Hematopoietic multipotent progenitor cell treated with erythropoietin and hydrocortisone succinate and interleukin-3 and kit ligand, for 8 days (in vitro differentiated cells): ENCODE results near the gene CCDC93.
"Not testable (repeated sequence)": the region's sequence is repeated elsewhere in the genome, so short reads cannot be mapped to it uniquely, and the experiment has no call there.

ENCODE experiments used
- DNase-seq: peaks from one replicate; pipeline ENCODE4 v3.0.0-alpha.2; 2015

CCDC93 gene

DNA sequence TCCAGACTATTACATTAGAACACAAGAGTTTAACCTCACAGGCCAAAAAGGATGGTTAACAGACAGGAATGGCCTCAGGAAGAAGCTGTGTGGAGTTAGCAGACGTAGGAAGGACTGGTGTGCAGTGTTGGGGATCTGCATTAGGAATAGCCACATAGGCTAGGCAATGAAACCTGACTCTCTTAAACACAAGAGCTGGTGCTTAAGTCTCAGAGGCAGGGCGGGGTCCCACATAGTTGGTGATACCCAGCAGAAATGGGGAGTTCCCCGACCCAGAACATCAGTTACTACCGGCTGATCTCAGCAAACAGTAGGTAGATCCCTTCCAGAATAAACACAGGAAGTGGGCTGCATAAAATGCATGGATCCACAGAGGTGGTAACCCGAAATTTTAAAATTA lies 64.1 kb downstream of the CCDC93 start:
- DNase-seq: peak; percentile 20

DNA sequence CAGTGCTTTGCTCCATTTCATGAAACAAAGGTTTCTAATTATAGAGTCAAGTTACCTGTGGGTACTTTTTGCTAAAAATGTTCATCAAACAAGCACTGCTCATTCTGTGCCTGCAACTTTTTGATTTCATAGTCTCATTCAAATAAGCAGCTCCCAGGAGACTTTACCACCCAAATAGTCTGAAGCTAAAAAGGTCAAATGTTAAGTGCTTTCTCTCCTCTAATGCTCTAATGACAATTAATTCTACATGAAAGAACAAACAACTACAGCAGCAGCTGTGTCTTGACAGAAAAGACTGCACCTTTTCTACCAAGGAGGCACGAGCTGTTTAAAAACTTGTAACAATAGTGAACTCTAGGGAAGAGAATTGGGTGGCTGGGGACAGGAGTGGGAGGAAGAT lies 65.3 kb downstream of the CCDC93 start:
- no peak for DNase-seq

DNA sequence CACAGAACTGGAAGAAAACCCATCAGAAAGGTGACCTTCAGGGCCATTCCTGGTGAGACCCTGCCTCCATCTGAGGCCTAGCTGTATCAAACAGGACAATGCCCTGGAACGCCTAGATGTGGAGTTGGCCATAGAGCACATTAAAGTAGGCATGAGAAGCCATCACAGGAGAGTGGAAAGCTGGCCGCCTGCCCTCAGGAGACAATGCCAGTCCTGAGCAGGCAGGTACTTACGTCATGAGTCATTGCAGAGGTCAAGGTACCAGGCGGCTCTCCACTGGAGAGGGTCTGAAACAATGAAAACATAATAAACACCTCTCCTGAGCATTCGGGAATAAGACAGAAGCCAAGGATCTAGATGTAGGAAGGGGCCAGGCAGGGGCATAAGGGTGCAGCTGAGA lies 68.6 kb downstream of the CCDC93 start:
- no peak for DNase-seq

DNA sequence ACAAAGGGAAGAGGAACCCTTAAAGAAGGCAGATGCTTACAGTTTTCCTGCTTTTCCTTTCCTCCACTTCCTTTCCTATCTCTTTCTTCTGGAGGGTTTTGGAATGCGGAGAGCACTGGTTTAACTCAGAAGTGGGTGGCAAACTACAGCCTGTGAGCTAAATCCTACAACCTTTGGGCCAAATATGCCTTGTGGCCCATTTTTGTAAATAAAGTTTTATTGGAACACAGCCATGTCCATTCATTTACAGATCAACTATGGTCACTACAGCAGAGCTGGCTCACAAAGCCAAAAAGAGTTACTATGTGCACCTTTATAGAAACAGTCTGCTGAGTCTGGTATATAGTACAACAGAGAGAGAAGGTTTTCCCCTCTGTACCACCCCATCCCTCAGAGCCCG lies 69.1 kb downstream of the CCDC93 start:
- no peak for DNase-seq

DNA sequence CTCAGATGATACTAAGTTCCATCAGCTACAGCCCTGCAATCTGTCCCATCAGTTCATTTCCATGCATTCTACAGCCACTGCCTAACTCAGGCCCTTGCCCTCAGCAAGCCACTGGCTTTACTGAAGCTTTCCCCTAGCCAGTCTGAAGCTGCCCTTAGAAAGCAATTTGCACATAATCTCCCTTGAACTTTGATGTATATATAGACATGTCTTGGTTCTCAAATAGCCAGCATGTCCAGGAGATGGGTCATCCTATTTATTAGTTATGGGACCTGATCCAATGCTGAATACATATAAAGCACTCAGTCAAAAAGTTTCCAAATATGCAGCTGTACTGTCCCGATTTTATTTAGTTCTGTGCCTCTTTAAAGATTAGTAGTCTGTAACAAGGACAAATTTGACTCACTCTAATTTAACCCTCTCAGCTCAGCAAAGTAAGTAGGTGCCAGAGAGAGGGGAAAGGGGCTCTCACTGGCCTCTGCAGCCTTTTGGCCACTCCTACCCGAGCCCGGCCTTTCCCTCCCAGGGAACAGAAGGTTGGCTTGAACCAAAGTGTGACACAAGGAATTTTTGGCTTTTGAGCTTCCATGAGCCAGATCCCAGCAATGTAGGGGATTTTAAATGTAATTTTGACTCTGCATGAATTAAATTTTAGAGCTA lies 70.7 kb downstream of the CCDC93 start:
- DNase-seq: no peak

DNA sequence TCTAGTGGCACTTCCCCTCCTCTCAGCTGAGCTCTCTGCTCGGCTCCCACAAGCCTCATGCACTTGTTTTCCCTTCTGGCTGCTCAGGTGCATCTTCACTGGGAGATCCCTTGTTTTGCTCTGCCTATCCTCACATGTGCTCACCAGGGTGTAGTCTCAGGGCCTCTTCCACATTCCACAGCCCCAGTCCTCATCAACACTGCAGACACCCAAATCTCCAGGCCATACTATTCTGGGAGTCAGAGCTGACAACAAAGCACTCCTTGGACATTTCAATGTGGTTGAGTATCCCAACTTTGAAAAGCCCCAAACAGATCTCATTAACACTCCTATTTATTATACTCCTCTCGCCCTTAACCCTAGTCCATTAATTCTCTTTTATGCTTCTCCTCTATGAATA lies 71.3 kb downstream of the CCDC93 start:
- DNase-seq: no peak

DNA sequence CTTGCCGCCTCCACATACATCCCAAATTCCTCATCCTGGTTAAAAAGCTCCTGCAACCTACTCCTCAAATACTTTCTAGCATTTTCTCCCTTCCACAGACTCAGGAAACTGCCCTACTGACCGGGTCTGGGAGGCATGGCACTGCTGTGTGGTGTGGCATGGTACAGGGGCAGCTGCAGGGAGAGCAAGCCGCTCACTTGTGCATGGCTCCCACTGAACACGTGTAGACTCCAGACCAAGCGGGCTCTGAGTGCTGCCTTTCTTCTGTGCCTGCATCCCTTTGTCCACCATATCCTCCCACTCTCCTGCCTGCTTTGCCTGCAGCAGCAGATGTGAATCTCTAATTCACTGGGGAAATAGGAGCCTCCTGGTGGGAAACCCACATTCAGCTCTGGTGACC lies 72.2 kb downstream of the CCDC93 start:
- DNase-seq: no peak

DNA sequence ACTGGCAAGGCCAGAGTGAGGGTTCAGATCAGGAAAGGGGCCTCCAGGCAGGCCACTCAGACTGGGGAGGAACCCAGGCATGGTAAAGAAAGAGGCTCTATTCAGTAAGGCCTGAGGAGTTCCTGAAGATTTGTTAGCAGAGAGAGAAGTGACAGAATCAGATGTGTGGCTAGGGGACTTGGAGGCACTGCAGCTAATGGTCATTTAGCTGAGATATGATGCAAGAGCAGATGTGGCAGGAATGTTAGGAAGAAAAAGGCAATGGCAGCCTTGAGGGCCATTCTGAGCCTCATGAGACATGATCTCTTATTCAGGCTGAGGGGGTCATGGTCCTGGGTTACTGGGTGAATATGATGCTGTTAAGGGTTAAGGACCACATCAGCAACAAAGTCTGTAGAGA lies 73.4 kb downstream of the CCDC93 start:
- DNase-seq: no peak

DNA sequence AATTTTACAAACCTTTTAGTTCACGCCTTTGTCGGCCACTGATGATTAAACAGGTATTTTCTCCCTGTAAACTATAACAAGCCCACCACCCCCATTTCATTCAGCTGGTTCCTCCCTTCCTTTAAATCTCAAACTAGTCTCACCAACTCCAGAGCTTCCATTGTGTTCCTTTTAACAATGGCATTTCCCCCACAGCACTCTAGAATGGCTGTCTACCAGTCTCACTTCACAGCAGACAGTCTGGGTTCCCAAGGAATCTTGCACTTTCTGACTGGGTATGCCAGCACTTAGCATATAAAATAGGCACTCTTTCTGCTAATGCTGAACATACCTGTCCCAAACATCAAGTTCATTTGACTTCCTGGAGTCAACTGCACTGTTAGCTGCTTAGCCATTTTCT lies 75.3 kb downstream of the CCDC93 start:
- DNase-seq: no peak

DNA sequence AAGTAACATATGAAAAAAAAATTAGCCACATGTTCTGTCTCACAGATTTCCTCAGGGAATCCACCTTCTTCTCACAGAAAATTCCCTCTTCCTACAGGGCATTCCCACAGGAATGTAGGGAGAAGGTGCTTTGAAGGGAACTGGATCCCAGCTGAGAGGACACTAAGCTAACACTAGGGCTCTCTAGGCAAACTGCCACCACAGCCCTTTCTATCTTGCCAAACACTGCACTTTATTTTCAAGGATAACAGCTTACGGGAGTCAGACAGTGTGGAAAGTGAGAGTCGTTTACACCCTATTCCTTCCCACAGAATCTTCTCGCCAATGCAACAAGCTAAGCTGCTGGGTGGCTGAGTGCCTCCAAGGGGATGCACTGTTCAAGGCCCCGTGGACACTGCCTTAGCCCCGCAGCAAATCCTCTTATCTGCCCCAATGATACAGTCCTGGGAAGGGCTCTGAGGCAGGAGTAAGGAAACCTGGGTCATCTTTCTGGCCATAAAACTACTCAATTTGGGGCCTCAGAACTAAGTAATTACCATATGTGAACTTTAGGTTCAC lies 76.9 kb downstream of the CCDC93 start:
- no peak for DNase-seq

DNA sequence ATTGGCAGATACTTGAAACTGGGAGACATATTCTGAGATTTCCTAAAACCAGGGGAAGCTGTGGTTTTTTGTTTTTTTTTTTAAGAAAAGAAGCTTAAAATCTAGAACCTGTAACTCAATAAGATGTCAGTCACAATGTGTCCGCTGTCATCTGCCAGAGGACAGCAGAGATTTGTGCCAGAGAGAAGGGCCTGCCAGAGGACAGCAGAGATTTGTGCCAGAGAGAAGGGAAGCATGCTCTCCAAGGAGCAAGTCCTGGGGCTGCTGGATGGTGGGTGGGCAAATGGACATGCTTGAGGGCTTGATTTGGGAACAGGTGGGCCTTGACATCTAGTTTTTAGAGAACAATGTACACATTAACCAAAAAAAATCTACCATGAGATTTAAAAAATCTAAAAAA lies 77.9 kb downstream of the CCDC93 start:
- no peak for DNase-seq

DNA sequence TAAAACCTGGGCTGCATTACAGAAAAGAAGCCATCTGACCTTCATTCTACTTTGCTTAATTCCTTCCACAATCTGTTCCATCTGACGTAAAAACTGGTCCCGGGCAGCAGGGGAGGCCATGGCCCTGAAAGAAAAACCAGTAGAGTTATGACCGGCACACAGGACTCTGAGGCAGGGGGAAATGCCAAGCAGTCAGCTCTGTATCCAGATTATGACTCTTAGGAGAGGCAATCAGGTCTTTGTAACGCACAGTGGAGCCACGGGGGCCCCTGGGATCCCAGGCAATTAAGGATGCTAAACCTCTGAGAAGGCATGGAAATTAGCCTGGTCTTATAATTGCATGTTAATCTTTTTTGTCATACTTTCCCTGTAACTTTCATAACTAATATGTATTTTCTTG lies 78.4 kb downstream of the CCDC93 start:
- DNase-seq: no peak

DNA sequence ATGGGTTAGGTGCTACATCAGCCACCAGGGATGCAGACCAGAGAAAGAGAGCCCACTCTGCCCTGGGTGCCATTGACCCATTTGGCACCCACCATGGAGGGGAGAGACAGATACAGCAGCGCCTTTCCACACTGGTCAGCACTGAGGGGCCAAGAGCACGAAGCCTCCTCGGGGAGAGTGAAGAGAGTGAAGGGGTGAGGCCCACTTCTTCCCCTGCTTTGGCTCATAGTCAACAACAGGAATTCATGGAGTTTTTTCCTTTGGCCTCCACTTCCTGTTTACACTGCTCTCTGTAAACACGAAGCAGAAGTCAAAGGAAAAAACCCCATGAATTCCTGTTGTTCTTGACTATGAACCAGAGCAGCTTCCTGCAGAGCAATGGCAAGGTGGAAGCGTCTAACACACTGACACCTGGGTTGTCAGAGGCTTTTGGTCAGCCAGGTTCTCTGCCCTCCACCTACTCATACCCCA lies 80.0 kb downstream of the CCDC93 start:
- DNase-seq: no peak

DNA sequence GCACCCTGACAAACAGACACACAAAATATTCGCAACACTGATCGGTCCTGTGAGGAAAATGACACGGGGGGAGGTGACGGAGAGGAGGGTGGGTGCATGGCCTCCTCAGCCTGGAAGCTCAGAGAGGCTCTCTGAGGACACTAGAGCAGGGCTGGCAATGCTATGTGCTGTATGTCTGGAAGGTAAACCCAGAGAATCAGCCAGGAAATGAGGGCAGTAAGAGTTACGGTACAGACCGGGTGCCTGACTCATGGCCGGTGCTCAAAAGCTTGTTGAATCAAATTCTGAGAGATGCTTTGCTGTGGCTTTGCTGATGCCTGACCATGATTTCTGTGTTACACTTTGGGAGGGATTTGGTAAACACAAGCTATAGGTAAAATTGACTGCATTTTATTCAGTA lies 81.9 kb downstream of the CCDC93 start:
- DNase-seq: no peak

DNA sequence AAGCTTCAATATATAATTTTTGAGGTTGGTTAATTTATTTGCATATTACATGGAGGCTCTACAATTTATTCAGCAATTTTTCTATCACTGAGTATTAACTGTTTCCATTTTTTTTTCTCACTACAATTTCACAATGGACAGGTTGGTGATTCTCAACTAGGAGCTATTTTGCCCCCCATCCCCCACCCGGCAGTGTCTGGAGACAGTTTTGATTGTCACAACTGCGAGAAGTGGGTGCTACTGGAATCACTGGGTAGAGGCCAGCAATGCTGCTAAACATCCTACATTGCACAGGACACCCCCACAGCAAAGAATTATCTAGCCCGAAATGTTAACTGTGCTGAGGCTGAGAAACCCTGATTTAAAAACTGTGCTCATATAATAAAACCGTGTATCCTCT lies 82.6 kb downstream of the CCDC93 start:
- no peak for DNase-seq

DNA sequence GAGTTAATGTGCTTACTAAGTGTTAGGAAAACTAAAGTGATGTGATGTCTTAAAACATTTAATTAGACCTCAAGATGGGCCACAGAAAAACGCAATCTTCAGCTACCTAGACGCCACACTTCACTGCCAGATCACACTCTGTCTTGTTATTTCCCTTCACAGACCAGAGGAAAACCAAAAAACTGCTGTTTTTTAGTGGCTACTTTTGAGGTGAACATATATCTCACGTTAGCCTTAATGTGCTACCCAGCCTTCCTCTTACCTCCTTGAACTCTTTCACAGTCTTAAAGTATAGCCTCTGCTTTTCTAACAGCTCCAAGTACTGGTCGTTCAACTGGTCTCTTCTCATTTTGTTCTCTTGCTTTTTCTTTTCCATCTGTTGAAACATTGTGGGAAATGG lies 83.1 kb downstream of the CCDC93 start:
- no peak for DNase-seq

DNA sequence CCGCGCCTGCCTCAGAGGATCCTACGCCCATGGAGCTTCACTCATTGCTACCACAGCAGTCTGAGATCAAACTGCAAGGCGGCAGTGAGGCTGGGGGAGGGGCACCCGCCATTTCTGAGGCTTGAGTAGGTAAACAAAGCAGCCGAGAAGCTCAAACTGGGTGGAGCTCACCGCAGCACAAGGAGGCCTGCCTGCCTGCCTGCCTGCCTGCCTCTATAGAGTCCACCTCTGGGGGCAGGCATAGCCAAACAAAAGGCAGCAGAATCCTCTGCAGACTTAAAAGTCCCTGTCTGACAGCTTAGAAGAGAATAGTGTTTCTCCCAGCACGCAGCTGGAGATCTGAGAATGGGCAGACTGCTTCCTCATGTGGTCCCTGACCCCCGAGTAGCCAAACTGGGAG lies 90.4 kb downstream of the CCDC93 start:
- not testable (repeated sequence) for DNase-seq

DNA sequence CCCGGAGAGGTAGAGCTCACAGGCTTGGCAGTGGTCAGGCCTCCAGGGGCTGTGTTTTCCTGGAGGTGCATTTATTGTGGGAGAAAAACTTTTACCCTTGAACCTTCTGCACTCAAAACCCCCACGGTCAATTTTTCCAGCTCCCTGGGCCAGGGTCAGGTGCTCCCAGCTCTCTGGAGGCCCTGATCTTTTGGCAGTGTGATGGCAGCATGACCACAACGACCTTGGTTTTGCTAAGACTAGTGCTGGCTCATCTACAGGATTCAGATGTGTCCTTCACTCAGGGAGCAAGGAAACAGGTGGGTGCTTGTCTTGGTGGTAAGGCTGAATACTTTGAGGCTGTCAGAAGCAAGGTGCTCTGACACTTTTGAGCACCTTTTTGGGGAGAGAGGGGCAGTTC lies 92.3 kb downstream of the CCDC93 start:
- DNase-seq: no peak

DNA sequence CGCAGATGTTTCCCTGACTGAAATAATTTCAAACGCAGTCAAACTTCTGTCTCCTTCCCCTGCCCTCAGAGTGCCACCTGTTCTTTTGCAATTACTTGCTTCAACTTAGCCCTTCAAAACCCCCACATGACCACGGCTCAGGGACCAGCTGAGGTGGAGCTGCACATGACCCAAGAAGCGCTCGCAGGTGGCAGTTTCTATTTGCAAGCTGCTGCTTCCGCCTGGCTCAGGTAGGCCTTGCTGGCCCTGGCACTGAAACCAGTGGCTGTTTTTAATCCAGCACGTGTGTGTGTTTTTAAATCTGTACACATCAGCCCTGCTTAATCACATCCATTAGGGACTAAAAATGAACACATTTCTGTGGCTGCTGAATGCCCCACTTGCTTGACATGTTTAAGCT lies 95.3 kb downstream of the CCDC93 start:
- no peak for DNase-seq

DNA sequence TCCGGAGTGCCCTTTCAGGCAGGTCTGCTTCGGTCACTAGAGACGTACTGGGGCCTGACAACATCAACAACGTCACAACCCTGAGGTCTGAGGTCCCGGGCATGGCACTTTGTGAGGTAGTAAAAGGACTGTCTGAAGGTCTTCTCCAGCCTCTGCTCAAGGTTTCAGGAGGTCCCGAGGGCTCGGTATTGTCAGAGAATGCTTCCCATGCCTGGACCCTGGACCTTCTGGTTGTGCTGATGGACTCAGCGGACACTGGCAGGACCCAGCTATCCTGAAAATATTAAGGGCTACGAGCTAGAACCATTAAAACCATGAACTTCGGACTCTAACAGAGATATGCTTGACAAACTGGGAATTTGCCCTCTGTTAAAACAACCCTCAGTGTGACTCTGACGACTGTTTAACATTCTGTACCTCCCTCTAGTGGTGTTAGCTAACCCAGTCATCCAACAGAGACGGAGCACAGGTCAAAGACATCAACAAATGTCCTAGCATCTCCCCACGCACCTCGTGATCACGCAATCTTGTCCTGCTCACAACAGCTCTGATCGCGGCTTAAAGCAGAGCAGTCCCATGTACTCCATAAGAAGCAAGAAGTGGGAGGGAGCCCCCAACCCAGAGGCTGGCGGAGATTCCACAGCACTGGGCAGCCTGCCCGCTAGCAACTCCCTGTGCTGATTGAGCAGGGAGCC lies 96.5 kb downstream of the CCDC93 start:
- DNase-seq: no peak

DNA sequence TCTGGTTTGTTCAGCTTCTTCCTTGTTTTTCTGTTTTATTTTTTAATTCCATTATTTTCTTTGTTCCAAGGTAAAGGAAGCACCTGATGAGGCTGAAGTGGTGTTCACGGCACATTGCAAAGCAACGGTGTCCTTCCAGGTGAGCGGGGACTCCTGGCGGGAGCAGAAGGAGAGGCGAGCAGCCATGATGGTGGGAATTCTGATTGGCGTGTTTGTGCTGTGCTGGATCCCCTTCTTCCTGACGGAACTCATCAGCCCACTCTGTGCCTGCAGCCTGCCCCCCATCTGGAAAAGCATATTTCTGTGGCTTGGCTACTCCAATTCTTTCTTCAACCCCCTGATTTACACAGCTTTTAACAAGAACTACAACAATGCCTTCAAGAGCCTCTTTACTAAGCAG lies 110.9 kb downstream of the CCDC93 start:
- DNase-seq: no peak

DNA sequence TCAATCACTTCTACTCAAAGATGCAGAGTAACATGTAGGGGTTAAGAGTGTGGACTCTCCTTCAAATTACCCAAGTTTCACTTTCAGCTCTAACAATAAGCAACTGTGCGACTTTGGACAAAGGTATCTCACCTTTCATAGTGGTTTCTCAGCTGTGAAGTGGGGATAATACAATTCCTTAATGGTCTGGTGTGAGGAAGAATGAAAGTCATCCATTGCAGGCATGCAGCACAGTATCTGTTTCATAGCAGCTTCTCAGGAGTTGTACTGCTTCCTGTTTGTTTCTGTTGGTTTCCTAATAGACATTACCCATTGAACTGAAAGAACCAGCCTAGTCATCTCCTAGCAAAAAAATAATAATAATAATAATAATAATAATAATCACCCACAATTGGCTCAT lies 125.0 kb downstream of the CCDC93 start:
- DNase-seq: no peak

DNA sequence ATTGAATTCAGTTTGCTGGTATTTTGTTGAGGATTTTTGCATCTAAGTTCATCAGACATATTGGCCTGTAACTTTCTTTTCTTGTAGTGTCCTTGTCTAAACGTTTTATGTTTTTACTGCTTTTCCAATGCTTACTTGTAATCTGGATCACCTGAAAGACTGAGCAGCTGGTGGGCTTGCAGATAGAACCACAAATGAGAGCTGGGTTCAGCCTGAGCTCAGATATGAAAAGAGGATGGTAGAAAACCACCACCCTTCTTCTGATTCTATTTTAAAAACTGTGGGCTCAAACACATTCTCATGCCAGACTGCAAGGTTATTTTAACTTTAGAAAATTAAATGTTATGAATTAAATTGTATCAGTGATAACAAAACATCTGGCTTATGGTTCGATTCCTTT lies 128.6 kb downstream of the CCDC93 start:
- no peak for DNase-seq

DNA sequence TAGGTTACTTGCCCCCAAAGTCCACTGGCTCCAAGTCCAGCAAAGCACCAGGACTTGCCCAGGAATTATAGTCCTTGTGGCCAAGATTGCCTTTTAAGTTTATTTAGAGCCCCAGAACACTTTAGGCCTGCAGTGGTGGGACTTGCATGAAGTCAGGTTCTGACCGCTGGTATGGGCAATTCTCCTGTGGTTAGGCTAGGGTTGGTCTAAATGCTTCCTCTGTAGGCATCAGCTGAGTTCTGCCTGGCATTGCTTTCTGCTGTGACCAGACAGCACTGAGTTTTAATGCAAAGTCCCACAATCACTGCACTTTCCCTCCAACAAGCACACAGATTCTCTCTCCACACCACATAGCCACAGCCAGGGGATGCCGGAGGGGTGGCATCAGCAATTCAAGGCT lies 134.9 kb downstream of the CCDC93 start:
- no peak for DNase-seq

DNA sequence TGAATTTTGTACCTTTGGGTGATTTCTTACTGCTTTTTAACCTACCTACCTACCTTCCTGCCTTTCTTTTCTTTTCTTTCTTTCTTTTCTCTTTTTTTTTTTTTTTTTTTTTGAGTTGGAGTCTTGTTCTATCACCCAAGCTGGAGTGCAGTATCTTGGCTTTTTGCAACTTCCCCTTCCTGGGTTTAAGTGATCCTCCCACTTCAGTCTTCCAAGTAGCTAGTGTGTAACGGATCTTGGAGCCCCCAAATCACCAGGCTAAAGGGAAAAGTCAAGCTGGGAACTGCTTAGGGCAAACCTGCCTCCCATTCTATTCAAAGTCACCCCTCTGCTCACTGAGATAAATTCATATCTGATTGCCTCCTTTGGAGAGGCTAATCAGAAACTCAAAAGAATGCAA lies 138.1 kb downstream of the CCDC93 start:
- DNase-seq: peak; percentile 50
